Left ventricle myocardium inferior (tissue), 1 donor: ENCODE data around the gene MOK. TPM values are rescaled to one million over a fixed set of nuclear protein-coding genes. Genes with fewer than 3 reads are reported as not detected.

Experiments
- DNase-seq: peaks from one replicate; pipeline ENCODE4 v3.0.0-alpha.2; 2020
- H3K27ac ChIP-seq: fragments of 200-600 bp; replicated peaks from 2 replicates; pipeline ENCODE4 v1.8.0; 2021
- H3K27me3 ChIP-seq: fragments of 200-600 bp; 2 replicates; pipeline ENCODE4 v1.8.0; 2021; ENCODE audit warnings: low read depth
- H3K36me3 ChIP-seq: fragments of 200-600 bp; 2 replicates; pipeline ENCODE4 v1.8.0; 2021
- H3K4me1 ChIP-seq: fragments of 200-600 bp; 2 replicates; pipeline ENCODE4 v1.8.0; 2021
- H3K4me3 ChIP-seq: fragments of 200-600 bp; 2 replicates; pipeline ENCODE4 v1.8.0; 2021; ENCODE audit warnings: mild to moderate bottlenecking, moderate library complexity
- H3K9me3 ChIP-seq: fragments of 200-600 bp; replicated peaks from 2 replicates; pipeline ENCODE4 v1.8.0; 2021
- CTCF ChIP-seq: fragments of 200-600 bp; IDR thresholded peaks from 2 replicates; pipeline ENCODE4 v1.8.0; 2021; ENCODE audit warnings: antibody characterized with exemption, mild to moderate bottlenecking, borderline replicate concordance
- intact Hi-C: fragments of 100-400 bp; cut with micrococcal nuclease; formaldehyde crosslinking; loops from one replicate; pipeline ENCODE4 v1.11.0; 2022
- total RNA-seq: library from RNA; stranded (reverse); fragmentation: NEBNext Ultra II Directional; extraction: Animal tissue kit (Norgen Biotek cat#: 25700); gene quantifications from one replicate; pipeline ENCODE4 v1.2.1, GENCODE V29; 2021
- donor health status: DM: no; HTN: yes; CAD: no; lungs with severe emphysema.

Gene MOK
- total RNA-seq, 1 donor from 2014 or later = 12.2 TPM

GRCh38 chr14:102264775-102265174, 40.2 kb downstream of the MOK start:
- peak; percentile 52 for DNase-seq
- intact Hi-C loops = no loop called here
- H3K27ac ChIP-seq = peak overlapping the region; percentile 93

GRCh38 chr14:102264355-102264754, 40.6 kb downstream of the MOK start:
- no peak for TF ChIP-seq CTCF
- Histone ChIP-seq H3K36me3 (no peaks in the 10 kb centered on the region), H3K4me3 (peak overlapping the region; percentile 35), H3K27ac (peak overlapping the region; percentile 93), H3K4me1 (peaks cover 38% of the 10 kb centered on the region), H3K27me3 (no peaks in the 10 kb centered on the region), H3K9me3 (no peaks in the 10 kb centered on the region)
- DNase-seq = no peak
- intact Hi-C loops = no loop called here

More at GRCh38 chr14:102264775-102265174, 40.2 kb downstream of the MOK start:
- Histone ChIP-seq H3K9me3 (no peaks in the 10 kb centered on the region), H3K4me3 (peak overlapping the region; percentile 35), H3K27me3 (no peaks in the 10 kb centered on the region), H3K36me3 (no peaks in the 10 kb centered on the region), H3K4me1 (peaks cover 38% of the 10 kb centered on the region)
- TF ChIP-seq CTCF = no peak

- no peak for DNase-seq
- intact Hi-C loops = no loop called here
- Histone ChIP-seq H3K27ac (peak overlapping the region; percentile 93), H3K27me3 (no peaks in the 10 kb centered on the region), H3K4me3 (no peak overlapping the region), H3K4me1 (peaks cover 38% of the 10 kb centered on the region), H3K36me3 (no peaks in the 10 kb centered on the region), H3K9me3 (no peaks in the 10 kb centered on the region)
- TF ChIP-seq CTCF = no peak
These were observed 42.0 kb downstream of the MOK start for GRCh38 chr14:102262929-102263462.

- no peak overlapping the region for H3K4me3 ChIP-seq
- no peak for TF ChIP-seq CTCF
- intact Hi-C loops = no loop called here
- DNase-seq = no peak
- H3K9me3 ChIP-seq = no peaks in the 10 kb centered on the region
- no peaks in the 10 kb centered on the region for H3K27me3 ChIP-seq
- H3K4me1 ChIP-seq = peaks cover 19% of the 10 kb centered on the region
- no peak overlapping the region for H3K27ac ChIP-seq
- no peaks in the 10 kb centered on the region for H3K36me3 ChIP-seq
These were observed 46.8 kb downstream of the MOK start for GRCh38 chr14:102258136-102258535.

- no peak overlapping the region for H3K27ac ChIP-seq
- peaks cover 10% of the 10 kb centered on the region for H3K4me1 ChIP-seq
These were observed 48.2 kb downstream of the MOK start for GRCh38 chr14:102256716-102257115.

More at GRCh38 chr14:102256716-102257115, 48.2 kb downstream of the MOK start:
- no peaks in the 10 kb centered on the region for H3K9me3 ChIP-seq
- H3K27me3 ChIP-seq = no peaks in the 10 kb centered on the region
- TF ChIP-seq CTCF = no peak
- H3K36me3 ChIP-seq = no peaks in the 10 kb centered on the region
- H3K4me3 ChIP-seq = no peak overlapping the region
- intact Hi-C loops = no loop called here
- no peak for DNase-seq
